NT2/D1 (cell line): ENCODE data around the gene PTCH2.

Experiments used
- DNase-seq: peaks from one replicate; pipeline ENCODE4 v3.0.0-alpha.2; 2011; ENCODE audit warnings: low read depth, low spot score
- H3K27me3 ChIP-seq: 2 replicates; pipeline ENCODE4 v1.6.0; 2011; ENCODE audit warnings: mild to moderate bottlenecking; ENCODE audit not compliant: insufficient read length, insufficient read depth
- H3K36me3 ChIP-seq: 2 replicates; pipeline ENCODE4 v1.6.1; 2011; ENCODE audit warnings: mild to moderate bottlenecking, low read length, mixed read lengths; ENCODE audit not compliant: insufficient read depth, insufficient read length
- H3K4me1 ChIP-seq: 2 replicates; pipeline ENCODE4 v1.5.1; 2011; ENCODE audit not compliant: insufficient read depth, insufficient read length
- H3K4me3 ChIP-seq: 2 replicates; pipeline ENCODE4 v1.5.1; 2011; ENCODE audit warnings: low read depth; ENCODE audit not compliant: insufficient read length
- H3K9ac ChIP-seq: 2 replicates; pipeline ENCODE4 v1.6.0; 2011; ENCODE audit warnings: low read depth; ENCODE audit not compliant: insufficient read length
- H3K9me3 ChIP-seq: 2 replicates; pipeline ENCODE4 v1.5.1; 2011; ENCODE audit warnings: mild to moderate bottlenecking, low read length; ENCODE audit not compliant: insufficient read depth
- SUZ12 ChIP-seq: IDR thresholded peaks from 2 replicates; pipeline ENCODE4 v1.6.1; 2011; ENCODE audit not compliant: insufficient read length, insufficient read depth; ENCODE audit errors: extremely low read depth
- YY1 ChIP-seq: IDR thresholded peaks from 2 replicates; pipeline ENCODE4 v1.6.1; 2011; ENCODE audit not compliant: insufficient read length, insufficient read depth
- ZNF274 ChIP-seq: IDR thresholded peaks from 2 replicates; pipeline ENCODE4 v1.6.1; 2011; ENCODE audit warnings: mild to moderate bottlenecking, low read depth, low read length

Gene PTCH2

DNA sequence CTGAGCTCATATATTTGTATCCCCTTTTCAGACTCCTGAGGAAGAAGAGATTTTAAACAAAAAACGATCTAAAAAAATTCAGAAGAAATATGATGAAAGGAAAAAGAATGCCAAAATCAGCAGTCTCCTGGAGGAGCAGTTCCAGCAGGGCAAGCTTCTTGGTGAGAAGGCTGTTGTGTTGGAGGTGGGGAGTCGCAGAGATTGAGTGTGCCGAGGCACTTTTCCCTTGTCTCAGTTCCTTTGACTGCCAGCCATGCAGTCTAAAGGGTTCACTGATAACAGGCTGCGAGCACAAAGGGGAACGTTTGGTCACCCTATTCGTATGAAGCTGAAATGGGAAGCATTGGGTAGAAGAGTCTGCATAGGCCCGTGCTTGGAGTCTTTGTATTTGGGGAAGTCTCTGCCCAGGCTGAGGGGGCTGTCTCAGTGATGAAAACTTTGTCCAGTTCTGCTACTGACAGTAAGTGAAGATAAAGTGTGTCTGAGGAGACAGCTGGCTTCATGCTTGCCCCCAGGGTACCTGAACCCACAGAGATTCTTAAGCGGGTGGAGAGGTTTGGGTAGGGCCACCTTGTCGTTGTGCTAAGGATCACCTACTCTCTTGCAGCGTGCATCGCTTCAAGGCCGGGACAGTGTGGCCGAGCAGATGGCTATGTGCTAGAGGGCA, 65.0 kb downstream of the PTCH2 start:
- Histone ChIP-seq H3K27me3 (no peaks in the 10 kb centered on the region), H3K9me3 (no peaks in the 10 kb centered on the region), H3K4me3 (peak overlapping the region; percentile 100), H3K4me1 (peaks cover 11% of the 10 kb centered on the region), H3K9ac (peak overlapping the region; percentile 100), H3K36me3 (peaks cover 66% of the 10 kb centered on the region)
- DNase-seq = no peak
- TF ChIP-seq ZNF274 (no peak), YY1 (no peak), SUZ12 (no peak)

DNA sequence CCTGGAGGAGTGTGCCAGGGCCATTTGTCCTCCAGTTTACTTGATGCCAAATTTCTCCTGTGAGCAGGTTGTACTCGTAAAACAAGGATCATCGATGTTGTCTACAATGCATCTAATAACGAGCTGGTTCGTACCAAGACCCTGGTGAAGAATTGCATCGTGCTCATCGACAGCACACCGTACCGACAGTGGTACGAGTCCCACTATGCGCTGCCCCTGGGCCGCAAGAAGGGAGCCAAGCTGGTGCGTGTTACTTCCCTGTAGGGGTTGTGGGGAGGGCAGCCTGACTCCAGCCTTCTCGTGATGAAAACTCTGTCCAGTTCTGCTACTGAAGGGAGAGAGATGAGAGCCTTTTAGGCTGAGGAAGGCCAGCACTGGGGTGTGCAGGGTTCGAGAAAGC, 65.5 kb downstream of the PTCH2 start:
- Histone ChIP-seq H3K4me3 (peak overlapping the region; percentile 100), H3K4me1 (peaks cover 11% of the 10 kb centered on the region), H3K9me3 (no peaks in the 10 kb centered on the region), H3K27me3 (no peaks in the 10 kb centered on the region), H3K9ac (peak overlapping the region; percentile 100), H3K36me3 (peaks cover 66% of the 10 kb centered on the region)
- no peak for DNase-seq
- no peak for TF ChIP-seq ZNF274

DNA sequence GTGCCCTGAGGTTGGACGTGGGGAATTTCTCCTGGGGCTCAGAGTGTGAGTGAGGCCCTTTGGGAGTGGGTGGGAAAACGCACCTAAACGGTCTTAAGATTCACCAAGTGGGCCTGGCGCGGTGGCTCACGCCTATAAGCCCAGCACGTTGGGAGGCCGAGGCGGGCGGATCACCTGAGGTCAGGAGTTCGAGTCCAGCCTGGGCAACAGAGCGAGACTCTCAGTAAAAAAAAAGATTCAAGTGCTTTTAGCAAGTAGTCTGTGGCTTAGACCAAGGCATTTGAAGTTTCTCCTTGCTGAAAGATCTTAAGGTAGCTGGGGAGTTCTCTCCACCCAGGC, 66.4 kb downstream of the PTCH2 start:
- Histone ChIP-seq H3K36me3 (peaks cover 62% of the 10 kb centered on the region), H3K4me1 (peaks cover 11% of the 10 kb centered on the region)
- no peak for TF ChIP-seq SUZ12
- TF ChIP-seq ZNF274 = no peak
- no peak for TF ChIP-seq YY1

DNA sequence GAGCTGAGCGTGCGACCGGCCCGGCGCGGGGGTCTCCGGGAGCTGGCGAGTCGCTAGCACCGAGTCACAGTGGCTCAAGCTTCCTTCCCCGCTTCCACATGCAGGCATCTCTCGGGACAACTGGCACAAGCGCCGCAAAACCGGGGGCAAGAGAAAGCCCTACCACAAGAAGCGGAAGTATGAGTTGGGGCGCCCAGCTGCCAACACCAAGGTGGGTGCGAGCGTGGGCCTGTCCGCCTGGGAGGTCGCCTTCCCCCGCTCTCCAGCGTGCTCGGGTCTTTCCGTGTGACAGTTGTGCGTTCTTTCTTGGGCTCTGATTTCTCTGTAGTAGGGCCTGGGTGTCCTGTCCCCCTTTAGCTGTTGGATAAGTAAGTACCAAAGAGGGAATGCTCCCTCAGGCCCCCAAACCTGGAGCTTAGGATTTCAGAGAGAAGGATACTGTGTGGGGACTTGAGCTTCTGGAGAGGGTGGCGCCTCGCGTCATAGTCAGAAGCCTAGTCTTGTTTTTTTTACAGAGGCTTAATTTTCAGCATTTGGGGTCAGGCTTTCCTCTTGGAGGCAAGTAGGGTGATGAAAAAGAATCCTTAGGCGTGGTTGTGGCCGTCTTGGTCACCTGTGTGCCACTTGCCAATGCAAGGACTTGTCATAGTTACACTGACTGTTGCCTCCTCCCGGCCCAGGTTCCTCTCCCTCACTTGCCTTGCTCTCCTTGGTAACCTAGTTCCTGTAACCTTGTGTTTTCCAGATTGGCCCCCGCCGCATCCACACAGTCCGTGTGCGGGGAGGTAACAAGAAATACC, 66.9 kb downstream of the PTCH2 start:
- Histone ChIP-seq H3K9ac (peak overlapping the region; percentile 100), H3K36me3 (peaks cover 57% of the 10 kb centered on the region), H3K4me1 (peaks cover 11% of the 10 kb centered on the region), H3K4me3 (peak overlapping the region; percentile 100), H3K9me3 (no peaks in the 10 kb centered on the region), H3K27me3 (no peaks in the 10 kb centered on the region)
- TF ChIP-seq ZNF274 = no peak
- DNase-seq = no peak

More for the DNA sequence above, 66.4 kb downstream of the PTCH2 start:
- H3K27me3 ChIP-seq = no peaks in the 10 kb centered on the region
- no peaks in the 10 kb centered on the region for H3K9me3 ChIP-seq
- H3K4me3 ChIP-seq = peak overlapping the region; percentile 100
- DNase-seq = no peak
- peak overlapping the region; percentile 100 for H3K9ac ChIP-seq

DNA sequence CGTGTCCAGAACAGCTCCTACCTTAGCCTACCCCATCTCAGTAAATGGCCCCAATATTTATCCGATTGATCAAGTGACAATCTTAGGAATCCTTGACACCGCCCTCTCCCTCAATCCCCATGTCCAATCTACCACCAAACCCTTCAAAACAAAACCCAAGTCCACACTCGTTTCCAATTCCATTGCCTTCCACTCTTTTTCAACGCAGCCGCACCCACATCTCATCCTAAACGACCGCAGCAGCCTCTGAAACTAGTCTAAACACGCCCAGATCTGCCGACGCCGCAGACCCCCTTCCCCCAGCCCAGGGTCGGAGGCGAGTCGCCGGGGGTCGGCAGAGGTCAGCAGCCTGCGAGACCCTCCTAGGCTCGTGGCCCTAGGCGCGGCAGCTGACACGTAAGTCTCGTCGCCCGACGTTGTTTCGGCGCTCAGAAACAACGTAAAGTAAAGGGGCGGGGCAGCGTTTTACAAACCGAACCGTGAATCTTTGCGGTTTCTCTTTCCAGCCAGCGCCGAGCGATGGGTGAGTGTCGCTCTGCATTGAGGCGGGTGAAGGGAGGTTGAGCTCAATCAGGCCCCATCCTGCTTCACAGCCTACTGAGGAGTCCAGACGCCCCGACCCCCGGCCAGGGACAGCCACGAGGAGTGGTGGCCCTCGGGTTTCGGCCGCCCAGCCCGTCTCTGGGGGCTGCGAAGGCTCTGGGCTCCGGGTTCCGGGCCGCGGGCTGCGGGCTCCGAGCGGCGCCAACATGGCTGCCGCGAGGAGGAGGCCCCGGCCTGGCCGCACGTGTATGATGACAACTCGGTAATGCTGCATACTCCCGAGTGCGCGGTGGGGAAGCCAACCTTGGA, 67.7 kb downstream of the PTCH2 start, which contains the start of gene RPS8:
TSS of gene RPS8 (plus strand) at position 463 of the 852 bp plus-strand sequence. CDS start at position 520, 57 bp downstream.
- Histone ChIP-seq H3K4me3 (peak within 1 kb of the TSS; percentile 100), H3K9me3 (no peaks in the 10 kb centered on the region), H3K9ac (peak within 1 kb of the TSS; percentile 100), H3K36me3 (peaks cover 48% of the 10 kb centered on the region), H3K27me3 (no peaks in the 10 kb centered on the region), H3K4me1 (peaks cover 11% of the 10 kb centered on the region)
- DNase-seq = peak; percentile 97
- TF ChIP-seq YY1 = peak; percentile 33
- TF ChIP-seq ZNF274 = no peak
- no peak for TF ChIP-seq SUZ12
